Epithelial cell of esophagus (primary cell): ENCODE measurements around the gene EXOC3.

Source experiments
- DNase-seq: peaks from one replicate; pipeline ENCODE4 v3.0.0; 2010; ENCODE audit warnings: low read depth
- H3K4me3 ChIP-seq: 2 replicates; pipeline ENCODE4 v1.5.1; 2011; ENCODE audit warnings: mild to moderate bottlenecking, low read length, control low read depth
- TF ChIP-seq, protein P1 (sequence below): IDR thresholded peaks from 2 replicates; pipeline ENCODE4 v1.5.1; 2011; ENCODE audit warnings: low read depth, mild to moderate bottlenecking, low read length, control low read depth, inconsistent platforms; ENCODE audit not compliant: insufficient read depth; ENCODE audit errors: missing control alignments

The EXOC3 gene

DNA sequence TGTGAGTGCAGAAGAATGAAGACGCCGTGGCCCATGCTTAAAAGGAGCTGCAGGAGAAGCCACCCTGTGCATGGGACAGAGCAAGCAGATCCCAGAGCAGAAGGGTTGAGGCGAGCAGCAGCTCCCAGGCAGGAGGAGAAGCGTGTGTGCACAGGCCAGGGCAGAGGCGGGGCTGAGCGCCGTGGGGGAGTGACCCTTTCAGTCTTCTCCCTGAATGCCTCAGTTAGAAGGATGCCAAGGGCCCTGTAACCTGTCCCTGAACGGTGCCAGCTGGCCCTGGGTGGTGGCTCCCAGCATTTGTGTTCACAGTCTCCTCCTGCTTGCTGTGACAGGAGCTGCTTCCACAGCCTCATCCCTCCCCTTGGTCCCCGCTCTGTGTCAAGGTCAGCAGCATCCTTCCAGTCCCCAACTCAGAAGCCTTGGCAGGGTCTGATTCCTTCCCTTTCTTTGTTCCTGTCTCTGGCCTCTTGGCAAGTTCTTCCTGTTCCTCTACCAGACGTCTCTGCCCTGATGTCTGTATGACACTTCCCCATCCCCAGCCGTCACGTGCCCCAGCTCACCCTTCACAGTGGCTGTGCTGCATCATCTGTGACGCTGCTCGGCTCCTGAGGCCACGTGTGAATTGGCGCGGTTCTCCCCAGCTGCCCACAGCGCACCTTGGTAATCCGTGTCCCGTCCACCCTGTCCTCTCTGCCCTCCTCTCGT lies 5.2 kb downstream of the EXOC3 start:
- no peak for DNase-seq
- H3K4me3 ChIP-seq, result no peak overlapping the region
- TF ChIP-seq, protein P1, sequence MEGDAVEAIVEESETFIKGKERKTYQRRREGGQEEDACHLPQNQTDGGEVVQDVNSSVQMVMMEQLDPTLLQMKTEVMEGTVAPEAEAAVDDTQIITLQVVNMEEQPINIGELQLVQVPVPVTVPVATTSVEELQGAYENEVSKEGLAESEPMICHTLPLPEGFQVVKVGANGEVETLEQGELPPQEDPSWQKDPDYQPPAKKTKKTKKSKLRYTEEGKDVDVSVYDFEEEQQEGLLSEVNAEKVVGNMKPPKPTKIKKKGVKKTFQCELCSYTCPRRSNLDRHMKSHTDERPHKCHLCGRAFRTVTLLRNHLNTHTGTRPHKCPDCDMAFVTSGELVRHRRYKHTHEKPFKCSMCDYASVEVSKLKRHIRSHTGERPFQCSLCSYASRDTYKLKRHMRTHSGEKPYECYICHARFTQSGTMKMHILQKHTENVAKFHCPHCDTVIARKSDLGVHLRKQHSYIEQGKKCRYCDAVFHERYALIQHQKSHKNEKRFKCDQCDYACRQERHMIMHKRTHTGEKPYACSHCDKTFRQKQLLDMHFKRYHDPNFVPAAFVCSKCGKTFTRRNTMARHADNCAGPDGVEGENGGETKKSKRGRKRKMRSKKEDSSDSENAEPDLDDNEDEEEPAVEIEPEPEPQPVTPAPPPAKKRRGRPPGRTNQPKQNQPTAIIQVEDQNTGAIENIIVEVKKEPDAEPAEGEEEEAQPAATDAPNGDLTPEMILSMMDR, result no peak

- TF ChIP-seq, protein P1, result no peak
- no peak for DNase-seq
These were observed 5.8 kb downstream of the EXOC3 start for GRCh38 chr5:448766-449090.

DNA sequence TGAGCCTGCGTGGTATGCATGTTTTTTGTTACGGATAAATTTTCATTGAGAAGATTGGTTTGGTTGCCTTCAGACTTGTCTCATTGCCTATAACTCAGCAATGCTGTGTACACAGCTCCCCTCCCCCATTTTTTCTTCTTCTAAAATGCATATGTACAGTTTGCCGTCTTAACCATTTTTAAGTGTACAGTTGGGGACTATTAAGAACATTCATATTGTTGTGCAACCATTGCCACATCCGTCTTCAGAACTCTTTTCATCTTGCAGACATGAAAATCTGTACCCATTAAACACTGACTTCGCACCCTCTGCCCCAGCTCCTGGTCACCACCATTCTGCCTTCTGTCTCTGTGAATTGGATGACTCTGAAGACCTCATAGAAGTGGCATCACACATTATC lies 6.2 kb downstream of the EXOC3 start:
- TF ChIP-seq, protein P1, result no peak
- DNase-seq, result no peak

More at GRCh38 chr5:448766-449090, 5.8 kb downstream of the EXOC3 start:
- H3K4me3 ChIP-seq, result no peak overlapping the region

GRCh38 chr5:451587-452458 lies 8.8 kb downstream of the EXOC3 start:
- H3K4me3 ChIP-seq, result no peak overlapping the region
- TF ChIP-seq, protein P1, result no peak
- DNase-seq, result no peak

More for the DNA sequence above, 6.2 kb downstream of the EXOC3 start:
- no peak overlapping the region for H3K4me3 ChIP-seq

GRCh38 chr5:452978-453710 lies 10.2 kb downstream of the EXOC3 start:
- no peak overlapping the region for H3K4me3 ChIP-seq
- no peak for DNase-seq
- TF ChIP-seq, protein P1, result no peak

DNA sequence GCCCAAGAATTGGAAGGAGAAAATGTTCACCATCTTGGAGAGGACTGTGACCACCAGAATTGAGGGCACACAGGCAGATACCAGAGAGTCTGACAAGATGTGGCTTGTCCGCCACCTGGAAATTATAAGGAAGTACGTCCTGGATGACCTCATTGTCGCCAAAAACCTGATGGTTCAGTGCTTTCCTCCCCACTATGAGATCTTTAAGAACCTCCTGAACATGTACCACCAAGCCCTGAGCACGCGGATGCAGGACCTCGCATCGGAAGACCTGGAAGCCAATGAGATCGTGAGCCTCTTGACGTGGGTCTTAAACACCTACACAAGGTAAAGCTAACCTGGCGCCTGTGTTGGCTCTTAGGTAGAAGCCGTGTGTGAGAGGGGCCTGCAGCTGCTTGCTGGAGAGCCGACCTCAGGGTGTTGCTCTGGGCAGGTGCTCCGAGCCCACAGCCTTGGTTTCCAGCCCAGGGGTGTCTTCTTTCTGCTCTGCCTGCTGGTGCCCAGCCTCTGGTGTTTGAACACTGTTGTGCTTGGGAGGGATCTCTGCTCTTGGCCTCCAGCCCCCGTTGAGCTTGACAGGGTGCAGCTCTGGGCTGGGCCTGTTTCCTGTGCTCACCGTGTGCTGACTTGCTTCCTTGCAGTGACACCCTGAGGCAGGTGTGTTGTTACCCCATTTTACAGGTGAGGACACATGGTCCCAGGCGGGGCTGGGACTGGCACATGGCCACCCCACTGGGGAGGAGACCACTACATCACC lies 10.9 kb downstream of the EXOC3 start:
- TF ChIP-seq, protein P1, result peak; percentile 0
- no peak overlapping the region for H3K4me3 ChIP-seq
- peak; percentile 79 for DNase-seq
